ENCODE results near the gene WARS2. TPM values are rescaled to one million over a fixed set of nuclear protein-coding genes. Genes with fewer than 3 reads are reported as not detected.

Gene WARS2
- total and polyA plus RNA-seq, 2 of the 8 experiments (the other 6 are each of a cell fraction or from before 2014, with no cell fraction given), result 4.3 to 12.9 TPM

- Histone ChIP-seq H3K9ac (replicated peaks in 1 of 4; ENCODE audit: extremely low read depth in 1 of 4, low read depth in 3 of 4, low read length in 3 of 4) (no peak overlapping the region), H2BK20ac (ENCODE audit: low read length) (no peak overlapping the region), H2AFZ (ENCODE audit: low read length) (no peak overlapping the region), H3K27ac (ENCODE audit: low read depth, low read length) (no peak overlapping the region), H2AK5ac (ENCODE audit: low read depth, low read length) (no peak overlapping the region), H3K4ac (replicated peaks; ENCODE audit: insufficient read length, low read depth, low read length) (no peak overlapping the region), H3K79me2 (ENCODE audit: control insufficient read depth in 1 of 2, insufficient read depth in 2 of 2, low read length in 2 of 2) (no peaks in the 10 kb centered on the region), H3K4me1 (replicated peaks in 1 of 4; ENCODE audit: control insufficient read depth in 3 of 4, insufficient read depth in 4 of 4, low read length in 3 of 4) (no peaks in the 10 kb centered on the region), H3K79me1 (ENCODE audit: low read depth, low read length) (no peaks in the 10 kb centered on the region), H4K91ac (replicated peaks; ENCODE audit: insufficient read length, low read length) (no peak overlapping the region), H2BK120ac (replicated peaks; ENCODE audit: low read depth, low read length) (no peak overlapping the region), H3K9me3 (ENCODE audit: insufficient read depth in 2 of 2, low read depth in 1 of 2, low read length in 1 of 2) (peaks cover 4 to 7% of the 10 kb centered on the region in 2 experiments), H3K23ac (ENCODE audit: insufficient read length) (no peak overlapping the region), H2BK5ac (ENCODE audit: low read depth, low read length) (no peak overlapping the region), H2BK15ac (ENCODE audit: low read length) (no peak overlapping the region), H3K4me2 (ENCODE audit: insufficient read depth in 1 of 2, low read depth in 2 of 2, low read length in 2 of 2) (no peak overlapping the region), H3K18ac (ENCODE audit: extremely low read depth, low read length) (no peak overlapping the region), H3K27me3 (replicated peaks in 1 of 4; ENCODE audit: control insufficient read depth in 3 of 4, extremely low read depth in 1 of 4, insufficient read depth in 3 of 4, low read length in 3 of 4) (no peaks in the 10 kb centered on the region), H4K5ac (ENCODE audit: insufficient read length, low read depth, low read length) (no peak overlapping the region), H3K56ac (replicated peaks; ENCODE audit: insufficient read length, low read depth, low read length) (no peak overlapping the region), H4K20me1 (replicated peaks in 1 of 2; ENCODE audit: control insufficient read depth in 1 of 2, insufficient read depth in 2 of 2, low read length in 2 of 2) (no peaks in the 10 kb centered on the region), H3K14ac (ENCODE audit: insufficient read length) (no peak overlapping the region), H3K4me3 (ENCODE audit: extremely low read depth in 1 of 4, insufficient read depth in 2 of 4, low read depth in 3 of 4, low read length in 4 of 4) (no peak overlapping the region), H4K8ac (ENCODE audit: extremely low read depth, insufficient read depth, low read length) (no peak overlapping the region), H3K23me2 (ENCODE audit: low read depth, low read length) (no peaks in the 10 kb centered on the region; the same call in 1 of the 2 replicates), H2BK12ac (ENCODE audit: low read depth, low read length) (no peak overlapping the region), H3K36me3 (ENCODE audit: control insufficient read depth in 2 of 4, insufficient read depth in 4 of 4, low read length in 3 of 4) (no peaks in the 10 kb centered on the region)
- no peak for TF ChIP-seq CBX5 (IDR thresholded peaks at IDR 0.05; ENCODE audit: low read depth, low read length)
- no peak for TF ChIP-seq POU5F1 (IDR thresholded peaks at IDR 0.05; ENCODE audit: low read depth, low read length)
- no peak for TF ChIP-seq NRF1 (IDR thresholded peaks at IDR 0.05; ENCODE audit: low read depth, low read length)
- TF ChIP-seq ZNF274 (IDR thresholded peaks at IDR 0.05; ENCODE audit: borderline replicate concordance, extremely low read depth, low read length), result no peak
- TF ChIP-seq RXRA (IDR thresholded peaks at IDR 0.05; ENCODE audit: insufficient read depth, low read depth, low read length), result no peak
- TF ChIP-seq CBX8 (IDR thresholded peaks at IDR 0.05; ENCODE audit: borderline replicate concordance, low read depth, low read length), result no peak
- no peak for TF ChIP-seq SAP30 (IDR thresholded peaks at IDR 0.05; ENCODE audit: insufficient read depth, insufficient replicate concordance, low read length)
- TF ChIP-seq CEBPB (IDR thresholded peaks at IDR 0.05; ENCODE audit: low read depth, low read length), result no peak
- TF ChIP-seq SP4 (IDR thresholded peaks at IDR 0.05; ENCODE audit: low read length), result no peak
- no peak for DNase-seq (ENCODE audit: low read depth in 1 of 2, low spot score in 2 of 2)
- POLR2A ChIA-PET (ENCODE audit: partially characterized antibody), result no interaction called here
- FAIRE-seq, result no peak
- WGBS, 2 experiments (ENCODE audit: extremely low coverage in 1 of 2, insufficient coverage in 1 of 2, insufficient read length in 1 of 2, insufficient replicate concordance in 2 of 2, low coverage in 1 of 2, low lambda C conversion rate in 2 of 2, missing lambda C conversion rate in 1 of 2), result 91% methylated on average over 2 of the region's 2 CpGs; no CpG with 5 or more reads in 1 of the 2 experiments
- CTCF ChIA-PET (ENCODE audit: partially characterized antibody), result no interaction called here
Observed at GRCh38 chr1:119015547-119015946, 124.9 kb downstream of the WARS2 start.

Measured in H1 (cell line).